Heart right ventricle (tissue), 16 donors: ENCODE data around the gene CNIH3. TPM values are rescaled to one million over a fixed set of nuclear protein-coding genes. Genes with fewer than 3 reads are reported as not detected.

Experiments
- ATAC-seq, 8 donors: fragments of 200-7000 bp; cut with Tn5 transposase; one replicate each; pipeline ENCODE4 v1.9.1; 2020; ENCODE audit warnings: mild to moderate bottlenecking in 8 of 8, moderate library complexity in 8 of 8, moderate number of reproducible peaks in 1 of 8
- DNase-seq, 2 donors: peaks; one replicate each; pipeline ENCODE4 v3.0.0-alpha.2; 2020
- H3K27ac ChIP-seq, 10 donors: fragments of 200-600 bp; sonication (generic) in 2 of 10; one replicate each; pipeline versions ENCODE4 v1.5.0 to v1.8.0; 2020 to 2022; ENCODE audit warnings: mild to moderate bottlenecking in 3 of 10
- H3K27me3 ChIP-seq, 7 donors: fragments of 200-600 bp; one replicate each; pipeline ENCODE4 v1.8.0; 2021 to 2022; ENCODE audit warnings: mild to moderate bottlenecking in 2 of 7
- H3K36me3 ChIP-seq, 9 donors: fragments of 200-600 bp; sonication (generic) in 1 of 9; one replicate each; pipeline versions ENCODE4 v1.5.0 to v1.8.0; 2020 to 2022; ENCODE audit warnings: mild to moderate bottlenecking in 2 of 9
- H3K4me1 ChIP-seq, 9 donors: fragments of 200-600 bp; sonication (generic) in 1 of 9; one replicate each; pipeline versions ENCODE4 v1.5.0 to v1.8.0; 2020 to 2022; ENCODE audit warnings: mild to moderate bottlenecking in 4 of 9
- H3K4me3 ChIP-seq, 10 donors: fragments of 200-600 bp; sonication (generic) in 2 of 10; one replicate each; pipeline versions ENCODE4 v1.5.0 to v1.8.0; 2020 to 2022; ENCODE audit warnings: mild to moderate bottlenecking in 7 of 10, moderate library complexity in 2 of 10
- H3K9me3 ChIP-seq, 11 donors: fragments of 200-600 bp in 10 of 11; sonication (generic) in 2 of 11; one replicate each; pipeline versions ENCODE4 v1.5.0 to v1.8.0; 2013 to 2022; ENCODE audit warnings: mild to moderate bottlenecking in 2 of 11, control low read depth in 1 of 11, moderate library complexity in 1 of 11
- WGBS, 2 donors: extraction: QIAGEN DNeasy Blood & Tissue Kit; methylation state at CpG; one replicate each; pipeline ENCODE4 v1.1.7; 2013; ENCODE audit warnings: inconsistent platforms in 1 of 2; 5-methylcytosine and 5-hydroxymethylcytosine counted together
- intact Hi-C, 10 donors: fragments of 100-400 bp; cut with DNase I; formaldehyde crosslinking; loops; one replicate each; pipeline versions ENCODE4 v1.11.1 to v1.14.2; 2022
- polyA plus RNA-seq, 2 donors: library from polyadenylated mRNA; stranded (reverse); fragments of 200-250 nt; gene quantifications; one replicate each; pipeline ENCODE4 v1.2.3, GENCODE V29; 2013
- total RNA-seq, 10 donors: library from RNA; stranded (reverse); fragmentation: NEBNext Ultra II Directional in 3 of 10; extraction: Animal tissue kit (Norgen Biotek cat#: 25700) in 3 of 10; gene quantifications; one replicate each; pipeline versions ENCODE4 v1.2.1 to v1.2.4, GENCODE V29; 2021 to 2023
- TF ChIP-seq, protein P1 (sequence below), 9 donors: fragments of 200-600 bp; sonication (generic) in 2 of 9; IDR thresholded peaks; one replicate each; pipeline versions ENCODE4 v1.5.0 to v1.8.0; 2021 to 2022; ENCODE audit warnings: antibody characterized with exemption in 9 of 9, mild to moderate bottlenecking in 5 of 9, moderate library complexity in 1 of 9
- donor health status: Arrhythmogenic right ventricular cardiomyopathy.
- donor health status: ischemic (EF 13 %, LVEDD 7.1; RV severe dilation, severe dysfunction).
- donor health status: healthy with polysubstance abuse.
- donor health status: DM: no; HTN: yes; CAD: no.
- donor health status: DM: no; HTN: no; CAD: no.
- donor health status: ischemic (EF 25% LVEDD 6.9; RV normal size, moderate dysfunction).
- donor health status: ischemic (EF 25% LVEDD 5.7; RV mildly dilated, moderate dysfunction).
- donor health status: healthy.
- donor health status: DM: yes; HTN: yes; CAD: no.
- donor health status: Ischemic cardiomyopathy.
- donor health status: ischemic (EF 35%, LVEDD 5.7; RV mildly dilated, moderate dysfunction).
- donor health status: nonischemic (EF 11% LVEDD 7.7; RV severe dilation, severe dysfunction).
- donor health status: DM: yes; HTN: yes; CAD: no.
- donor health status: PGD.
- donor health status: ischemic (EF 29% LVEDD 5.4; RV normal size, mild dysfunction).
- donor health status: nonischemic (EF 23%, LVEDD 6.1; RV moderate dilation, normal function).

CNIH3 gene
- total and polyA plus RNA-seq, 12 donors: 0.28 to 1.8 (median 0.83) TPM

DNA sequence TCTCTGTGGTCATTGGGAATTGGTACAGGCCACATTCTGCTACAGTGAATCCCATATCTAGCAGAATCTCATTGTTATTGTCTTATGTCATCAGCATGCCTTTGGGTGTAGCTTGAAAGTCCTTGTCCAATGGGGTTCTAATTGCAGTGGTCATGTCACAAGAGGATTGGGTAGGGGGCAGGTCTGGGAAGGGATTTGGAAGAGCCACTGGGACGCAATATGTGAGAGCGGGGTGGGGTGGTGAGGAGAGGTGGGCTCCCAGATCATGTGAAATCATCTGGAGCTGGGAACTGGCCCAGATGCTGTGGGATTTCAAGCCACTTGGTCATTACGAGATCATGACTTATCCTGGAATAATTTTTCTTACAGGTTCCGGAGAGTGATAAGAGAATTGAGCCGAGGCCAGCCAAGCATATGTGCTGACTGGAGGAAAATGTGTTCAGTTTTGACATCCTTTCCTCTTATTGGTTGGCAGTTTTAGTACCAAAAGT is 16.3 kb downstream of the CNIH3 start:
- WGBS, 2 donors: 66 to 69% methylated on average over 5 of the region's 5 CpGs
- DNase-seq (no peak), ATAC-seq (peak in 1 of 8 donors; percentile 29)
- Histone ChIP-seq H3K27me3 (peaks cover 0 to 16% (median 0%) of the 10 kb centered on the region in 7 donors), H3K36me3 (no peaks in the 10 kb centered on the region), H3K4me3 (no peak overlapping the region), H3K4me1 (peaks cover 0 to 5% (median 0%) of the 10 kb centered on the region in 9 donors), H3K27ac (no peak overlapping the region), H3K9me3 (no peaks in the 10 kb centered on the region)
- TF ChIP-seq, protein P1, sequence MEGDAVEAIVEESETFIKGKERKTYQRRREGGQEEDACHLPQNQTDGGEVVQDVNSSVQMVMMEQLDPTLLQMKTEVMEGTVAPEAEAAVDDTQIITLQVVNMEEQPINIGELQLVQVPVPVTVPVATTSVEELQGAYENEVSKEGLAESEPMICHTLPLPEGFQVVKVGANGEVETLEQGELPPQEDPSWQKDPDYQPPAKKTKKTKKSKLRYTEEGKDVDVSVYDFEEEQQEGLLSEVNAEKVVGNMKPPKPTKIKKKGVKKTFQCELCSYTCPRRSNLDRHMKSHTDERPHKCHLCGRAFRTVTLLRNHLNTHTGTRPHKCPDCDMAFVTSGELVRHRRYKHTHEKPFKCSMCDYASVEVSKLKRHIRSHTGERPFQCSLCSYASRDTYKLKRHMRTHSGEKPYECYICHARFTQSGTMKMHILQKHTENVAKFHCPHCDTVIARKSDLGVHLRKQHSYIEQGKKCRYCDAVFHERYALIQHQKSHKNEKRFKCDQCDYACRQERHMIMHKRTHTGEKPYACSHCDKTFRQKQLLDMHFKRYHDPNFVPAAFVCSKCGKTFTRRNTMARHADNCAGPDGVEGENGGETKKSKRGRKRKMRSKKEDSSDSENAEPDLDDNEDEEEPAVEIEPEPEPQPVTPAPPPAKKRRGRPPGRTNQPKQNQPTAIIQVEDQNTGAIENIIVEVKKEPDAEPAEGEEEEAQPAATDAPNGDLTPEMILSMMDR (IDR thresholded peaks at IDR 0.05): no peak
- intact Hi-C loops: loop anchor here in 1 of 10 donors (10.0 kb wide), 1 partner anchor 118 kb away; no protein-coding TSS in a partner anchor

DNA sequence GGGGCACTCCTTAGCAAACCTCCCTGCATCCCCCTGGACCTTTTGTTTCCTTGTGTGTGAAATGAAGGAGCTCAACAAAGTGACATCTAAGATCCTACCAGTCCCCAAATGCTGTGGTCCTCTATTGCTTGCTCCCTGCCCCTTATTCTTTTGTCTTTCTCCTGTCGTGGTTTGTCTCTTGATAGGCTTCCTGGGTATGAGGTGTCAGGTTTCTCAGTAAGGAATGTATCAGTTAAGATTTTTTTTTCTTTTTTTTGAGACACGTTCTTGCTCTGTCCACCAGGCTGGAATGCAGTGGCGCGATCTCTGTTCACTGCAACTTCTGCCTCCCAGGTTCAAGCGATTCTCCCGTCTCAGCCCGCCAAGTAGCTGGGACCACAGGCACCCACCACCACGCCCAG is 16.8 kb downstream of the CNIH3 start:
- ATAC-seq: no peak

DNA sequence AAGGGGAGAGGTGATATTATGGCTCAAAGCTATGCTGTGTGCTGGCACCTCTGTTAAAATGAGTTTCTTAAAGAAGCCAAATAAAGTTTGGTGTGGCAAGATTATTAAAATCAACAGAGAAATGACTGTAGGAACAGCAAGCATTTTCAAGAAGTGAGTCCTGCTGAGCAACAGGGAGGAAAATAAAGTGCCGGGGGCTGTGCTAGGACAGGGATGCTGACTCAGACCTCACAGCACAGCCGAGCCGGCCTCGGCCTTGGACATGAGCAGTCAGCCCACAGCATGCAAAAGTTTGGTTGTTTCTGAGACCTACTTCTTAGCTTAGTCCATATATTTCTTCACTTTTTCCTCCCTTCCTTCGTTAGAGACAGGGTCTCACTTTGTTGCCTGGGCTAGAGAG is 19.2 kb downstream of the CNIH3 start:
- DNase-seq (no peak), ATAC-seq (no peak)
- Histone ChIP-seq H3K4me3 (no peak overlapping the region), H3K4me1 (peaks cover 0 to 5% (median 0%) of the 10 kb centered on the region in 9 donors), H3K9me3 (no peaks in the 10 kb centered on the region), H3K36me3 (no peaks in the 10 kb centered on the region), H3K27me3 (peaks cover 0 to 27% (median 6%) of the 10 kb centered on the region in 7 donors), H3K27ac (no peak overlapping the region)
- TF ChIP-seq, protein P1 (IDR thresholded peaks at IDR 0.05): no peak
- 76 to 88% methylated on average over 5 of the region's 5 CpGs for WGBS, 2 donors
- intact Hi-C loops: loop anchor here in 1 of 10 donors (10.0 kb wide), 1 partner anchor 121 kb away; no protein-coding TSS in a partner anchor

More for the DNA sequence above, 16.8 kb downstream of the CNIH3 start:
- H3K36me3 ChIP-seq: no peaks in the 10 kb centered on the region
- H3K9me3 ChIP-seq: no peaks in the 10 kb centered on the region
- H3K27ac ChIP-seq: no peak overlapping the region
- intact Hi-C loops: loop anchor here in 1 of 10 donors (10.0 kb wide), 1 partner anchor 118 kb away; no protein-coding TSS in a partner anchor
- H3K4me1 ChIP-seq: peaks cover 0 to 5% (median 0%) of the 10 kb centered on the region in 9 donors
- H3K27me3 ChIP-seq: peaks cover 0 to 12% (median 0%) of the 10 kb centered on the region in 7 donors
- DNase-seq: no peak
- WGBS, 2 donors: 73 to 83% methylated on average over 8 of the region's 8 CpGs
- TF ChIP-seq, protein P1 (IDR thresholded peaks at IDR 0.05): no peak
- no peak overlapping the region for H3K4me3 ChIP-seq

DNA sequence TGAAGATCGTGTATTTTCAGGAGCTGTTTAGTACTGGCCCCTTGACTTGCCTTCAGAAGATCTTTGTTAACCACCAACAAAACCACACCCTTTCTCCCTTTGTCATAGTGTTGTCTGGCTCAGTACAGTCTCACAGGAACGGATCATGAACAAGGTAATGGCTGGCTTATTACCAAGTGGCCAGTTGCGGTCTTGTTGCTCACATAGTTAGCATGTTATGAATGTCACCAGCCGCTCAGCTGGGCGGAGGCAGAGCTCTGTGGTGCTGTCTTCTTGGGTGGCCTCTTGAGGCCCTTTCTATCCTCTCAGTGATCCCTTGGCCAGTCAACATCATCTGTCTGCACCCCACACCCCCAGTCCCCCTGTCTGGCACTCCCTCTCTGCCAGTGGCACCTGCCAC is 21.4 kb downstream of the CNIH3 start:
- Histone ChIP-seq H3K36me3 (no peaks in the 10 kb centered on the region), H3K27ac (no peak overlapping the region), H3K4me3 (no peak overlapping the region), H3K27me3 (peaks cover 0 to 39% (median 6%) of the 10 kb centered on the region in 7 donors), H3K4me1 (no peaks in the 10 kb centered on the region), H3K9me3 (no peaks in the 10 kb centered on the region)
- intact Hi-C loops: loop anchor here in 1 of 10 donors (10.0 kb wide), 1 partner anchor 123 kb away; no protein-coding TSS in a partner anchor
- WGBS, 2 donors: 50 to 68% methylated on average over 5 of the region's 5 CpGs
- TF ChIP-seq, protein P1 (IDR thresholded peaks at IDR 0.05): no peak
- no peak for DNase-seq
- ATAC-seq: no peak
